ENCODE results near the gene ZDHHC17.

DNA sequence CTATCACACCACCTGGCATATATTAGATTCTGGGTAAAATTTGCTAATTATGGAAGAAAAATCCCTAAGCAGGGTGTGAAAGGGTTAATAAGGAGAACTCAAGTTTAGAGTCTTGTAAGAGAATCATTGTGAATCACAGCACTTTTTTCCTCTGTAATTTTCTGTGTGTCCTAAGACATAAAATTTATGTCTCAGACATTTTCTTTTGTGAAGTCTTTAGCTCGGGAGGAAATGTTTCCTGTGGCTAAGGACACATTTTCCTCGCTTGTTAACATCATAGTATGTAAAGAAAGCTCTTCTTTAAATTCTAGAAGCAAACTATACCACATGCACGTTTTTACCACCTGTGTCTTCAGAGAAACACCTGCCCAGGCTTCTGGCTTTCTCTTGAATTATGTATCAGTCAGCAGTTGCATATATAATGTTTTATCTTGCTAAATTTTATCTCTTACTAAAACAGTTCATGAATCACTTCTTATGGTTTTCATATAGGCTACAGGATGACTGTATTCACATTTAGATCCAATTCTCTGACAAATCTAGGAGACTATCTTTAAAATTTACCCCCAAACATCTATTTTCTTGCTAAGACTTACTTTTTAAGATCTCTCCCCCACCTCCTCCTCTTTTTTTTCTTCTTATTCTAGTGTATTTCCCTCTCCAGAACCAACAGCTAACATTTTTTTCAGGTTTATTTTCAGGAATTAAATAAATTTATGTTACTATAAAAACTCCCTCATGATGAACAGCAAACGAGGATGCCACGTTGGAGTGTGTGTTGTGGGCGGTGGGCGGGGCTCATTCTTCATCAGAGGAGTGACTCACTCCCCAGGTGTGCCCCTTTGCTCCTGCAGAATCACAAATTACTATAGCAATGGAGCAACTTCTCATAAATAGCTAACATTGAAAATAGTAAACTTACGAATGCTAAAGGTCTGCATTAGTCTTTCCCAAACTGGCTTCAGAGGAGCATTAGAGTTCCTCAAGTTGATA, 126.5 kb downstream of the ZDHHC17 start:
- TF ChIP-seq, protein P1, sequence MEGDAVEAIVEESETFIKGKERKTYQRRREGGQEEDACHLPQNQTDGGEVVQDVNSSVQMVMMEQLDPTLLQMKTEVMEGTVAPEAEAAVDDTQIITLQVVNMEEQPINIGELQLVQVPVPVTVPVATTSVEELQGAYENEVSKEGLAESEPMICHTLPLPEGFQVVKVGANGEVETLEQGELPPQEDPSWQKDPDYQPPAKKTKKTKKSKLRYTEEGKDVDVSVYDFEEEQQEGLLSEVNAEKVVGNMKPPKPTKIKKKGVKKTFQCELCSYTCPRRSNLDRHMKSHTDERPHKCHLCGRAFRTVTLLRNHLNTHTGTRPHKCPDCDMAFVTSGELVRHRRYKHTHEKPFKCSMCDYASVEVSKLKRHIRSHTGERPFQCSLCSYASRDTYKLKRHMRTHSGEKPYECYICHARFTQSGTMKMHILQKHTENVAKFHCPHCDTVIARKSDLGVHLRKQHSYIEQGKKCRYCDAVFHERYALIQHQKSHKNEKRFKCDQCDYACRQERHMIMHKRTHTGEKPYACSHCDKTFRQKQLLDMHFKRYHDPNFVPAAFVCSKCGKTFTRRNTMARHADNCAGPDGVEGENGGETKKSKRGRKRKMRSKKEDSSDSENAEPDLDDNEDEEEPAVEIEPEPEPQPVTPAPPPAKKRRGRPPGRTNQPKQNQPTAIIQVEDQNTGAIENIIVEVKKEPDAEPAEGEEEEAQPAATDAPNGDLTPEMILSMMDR (IDR thresholded peaks at IDR 0.05; ENCODE audit: poor library complexity): no peak
- TF ChIP-seq EZH2phosphoT487 (IDR thresholded peaks at IDR 0.05; ENCODE audit: low read depth, severe bottlenecking, unreplicated experiment): no peak

Measured in hepatocyte (in vitro differentiated cells).